ENCODE data around the gene EIF3C.
"Not testable (repeated sequence)": the region's sequence is repeated elsewhere in the genome, so short reads cannot be mapped to it uniquely, and the experiment has no call there.

The EIF3C gene

GRCh38 chr16:28711220-28712083 is at the start of gene EIF3C:
Gene EIF3C (plus strand): TSS chr16:28711464. CDS start chr16:28711687, 223 bp downstream.
- not testable (repeated sequence) for DNase-seq (ENCODE audit: low read depth)

DNA sequence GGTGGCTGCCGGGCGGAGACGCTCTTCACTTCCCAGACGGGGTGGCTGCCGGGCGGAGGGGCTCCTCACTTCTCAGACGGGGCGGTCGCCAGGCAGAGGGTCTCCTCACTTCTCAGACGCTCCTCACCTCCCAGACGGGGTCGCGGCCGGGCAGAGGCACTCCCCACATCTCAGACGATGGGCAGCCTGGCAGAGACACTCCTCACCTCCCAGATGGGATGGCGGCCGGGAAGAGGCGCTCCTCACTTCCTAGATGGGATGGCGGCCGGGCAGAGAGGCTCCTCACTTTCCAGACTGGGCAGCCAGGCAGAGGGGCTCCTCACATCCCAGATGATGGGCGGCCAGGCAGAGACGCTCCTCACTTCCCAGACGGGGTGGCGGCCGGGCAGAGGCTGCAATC is 45.0 kb upstream of the EIF3C start:
- DNase-seq (ENCODE audit: low read depth): not testable (repeated sequence)

GRCh38 chr16:28667480-28667879 is 43.8 kb upstream of the EIF3C start:
- DNase-seq (ENCODE audit: low read depth): not testable (repeated sequence)

GRCh38 chr16:28668199-28668598 is 43.1 kb upstream of the EIF3C start:
- not testable (repeated sequence) for DNase-seq (ENCODE audit: low read depth)

- DNase-seq (ENCODE audit: low read depth): not testable (repeated sequence)
These were observed 22.8 kb upstream of the EIF3C start for GRCh38 chr16:28688327-28688952.

DNA sequence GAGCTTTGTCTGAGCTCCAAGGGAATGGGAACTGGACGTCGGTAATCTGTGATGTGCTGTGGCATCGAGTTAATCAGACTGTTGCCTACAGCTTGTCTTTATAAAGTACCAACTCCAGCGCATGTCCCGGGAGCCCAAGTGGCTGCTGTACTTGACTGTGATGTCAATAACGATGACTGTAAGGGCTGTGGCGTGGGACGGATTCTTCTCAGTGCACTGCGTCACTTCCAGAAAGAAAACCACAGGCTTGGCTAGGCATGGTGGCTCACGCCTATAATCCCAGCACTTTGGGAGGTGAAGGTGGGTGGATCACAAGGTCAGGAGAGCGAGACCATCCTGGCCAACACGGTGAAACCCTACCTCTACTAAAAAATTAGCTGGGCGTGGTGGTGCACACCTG is 21.8 kb upstream of the EIF3C start:
- not testable (repeated sequence) for DNase-seq (ENCODE audit: low read depth)

- not testable (repeated sequence) for DNase-seq (ENCODE audit: low read depth)
These were observed 19.5 kb upstream of the EIF3C start for GRCh38 chr16:28691722-28692121.

DNA sequence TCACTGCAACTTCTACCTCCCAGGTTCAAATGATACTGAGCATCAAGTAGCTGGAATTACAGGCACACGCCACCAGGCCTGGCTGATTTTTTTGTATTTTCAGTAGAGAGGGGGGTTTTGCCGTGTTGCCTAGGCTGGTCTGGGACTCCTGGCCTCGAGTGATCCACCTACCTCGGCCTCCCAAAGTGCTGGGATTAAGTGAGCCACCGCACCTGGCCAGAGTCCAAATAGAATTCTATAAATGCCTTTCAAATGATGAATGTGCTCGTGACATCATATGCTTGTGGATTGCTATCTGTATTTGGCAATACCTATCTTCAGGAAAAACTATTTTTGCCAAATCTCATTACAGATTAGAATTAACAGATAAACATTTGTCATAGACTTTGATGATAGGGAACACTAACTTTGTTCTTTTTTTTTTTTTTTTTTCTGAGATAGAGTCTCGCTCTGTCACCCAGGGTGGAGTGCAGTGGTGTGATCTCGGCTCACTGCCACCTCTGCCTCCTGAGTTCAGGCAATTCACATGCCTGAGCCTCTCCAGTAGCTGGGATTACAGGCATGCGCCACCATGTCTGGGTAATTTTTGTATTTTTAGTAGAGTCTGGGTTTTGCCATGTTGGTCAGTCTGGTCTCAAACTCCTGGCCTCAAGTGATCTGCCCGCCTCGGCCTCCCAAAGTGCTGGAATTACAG is 17.9 kb upstream of the EIF3C start:
- DNase-seq (ENCODE audit: low read depth): not testable (repeated sequence)

- not testable (repeated sequence) for DNase-seq (ENCODE audit: low read depth)
These were observed 11.5 kb upstream of the EIF3C start for GRCh38 chr16:28699792-28700191.

DNA sequence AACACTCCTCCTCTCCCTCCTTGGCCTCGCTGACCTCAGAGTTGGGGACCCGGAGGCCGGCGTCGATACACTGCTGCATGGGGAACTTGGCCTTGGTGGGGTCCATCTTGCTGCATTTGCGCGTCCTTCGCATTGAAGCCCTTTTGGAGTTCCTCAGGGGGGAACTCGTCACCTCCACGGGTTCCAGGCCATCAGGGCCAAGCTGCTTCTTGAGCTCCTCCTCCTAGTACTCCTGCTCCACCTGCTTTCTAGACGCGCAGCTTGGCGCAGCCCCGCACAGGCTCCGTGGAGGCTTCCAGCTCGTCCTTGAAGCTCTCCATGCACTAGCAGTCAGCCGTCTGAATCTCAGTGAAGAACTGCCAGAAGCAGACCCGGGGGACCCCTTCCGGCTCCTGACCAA is 10.9 kb upstream of the EIF3C start:
- DNase-seq (ENCODE audit: low read depth): not testable (repeated sequence)

GRCh38 chr16:28701384-28701783 is 9.9 kb upstream of the EIF3C start:
- DNase-seq (ENCODE audit: low read depth): not testable (repeated sequence)

GRCh38 chr16:28704246-28704645 is 7.0 kb upstream of the EIF3C start:
- not testable (repeated sequence) for DNase-seq (ENCODE audit: low read depth)

DNA sequence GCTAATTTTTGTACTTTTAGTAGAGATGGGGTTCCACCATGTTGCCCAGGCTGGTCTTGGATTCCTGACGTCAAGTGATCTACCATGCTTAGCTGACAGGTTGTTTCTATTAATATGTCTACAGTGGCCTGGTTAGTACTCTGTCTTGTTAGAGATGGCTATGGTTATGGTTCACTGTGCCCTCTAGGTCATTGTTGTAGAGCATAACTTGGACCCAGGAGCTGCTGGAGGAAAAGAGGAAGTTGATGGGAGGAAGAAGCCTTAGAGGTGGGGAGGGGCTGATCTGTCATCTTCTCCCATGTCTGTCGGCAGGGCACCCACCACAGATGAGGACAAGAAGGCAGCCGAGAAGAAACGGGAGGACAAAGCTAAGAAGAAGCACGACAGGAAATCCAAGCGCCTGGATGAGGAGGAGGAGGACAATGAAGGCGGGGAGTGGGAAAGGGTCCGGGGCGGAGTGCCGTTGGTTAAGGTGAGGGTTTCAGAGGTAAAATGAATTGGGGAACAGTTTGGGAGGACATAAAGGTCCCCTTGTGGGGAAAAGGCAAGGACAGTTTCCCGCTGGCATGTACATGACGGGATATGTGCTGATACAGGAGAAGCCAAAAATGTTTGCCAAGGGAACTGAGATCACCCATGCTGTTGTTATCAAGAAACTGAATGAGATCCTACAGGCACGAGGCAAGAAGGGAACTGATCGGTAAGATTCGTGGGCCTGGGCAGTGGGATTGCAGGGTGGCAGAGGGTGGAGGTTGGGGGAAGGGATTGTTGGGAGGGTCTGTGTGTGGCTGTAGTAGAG is 11.8 kb downstream of the EIF3C start:
- not testable (repeated sequence) for DNase-seq (ENCODE audit: low read depth)

DNA sequence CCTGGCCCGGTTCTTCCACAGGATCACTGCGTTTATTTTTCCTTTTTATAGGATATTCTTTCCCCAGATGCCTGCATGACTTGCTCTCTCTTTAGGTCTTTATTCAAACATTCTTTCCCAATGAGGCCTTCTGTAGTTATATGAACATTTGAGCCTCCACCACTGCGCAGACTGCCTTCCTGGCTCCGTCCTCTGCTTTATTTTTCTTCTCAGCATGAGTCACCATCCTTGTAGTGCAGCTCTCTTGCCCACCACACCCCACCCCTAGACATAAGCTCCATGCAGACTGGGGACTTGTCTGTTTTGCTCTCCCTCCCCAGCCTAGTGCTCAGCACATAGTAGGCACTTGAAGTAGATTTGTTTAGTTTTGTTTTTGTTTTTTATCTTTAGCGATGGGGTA is 20.0 kb downstream of the EIF3C start:
- DNase-seq (ENCODE audit: low read depth): not testable (repeated sequence)

- not testable (repeated sequence) for DNase-seq (ENCODE audit: low read depth)
These were observed 21.3 kb downstream of the EIF3C start for GRCh38 chr16:28732455-28733124.

GRCh38 chr16:28739787-28740186 is 28.5 kb downstream of the EIF3C start:
- DNase-seq (ENCODE audit: low read depth): not testable (repeated sequence)

GRCh38 chr16:28740631-28741030 is 29.4 kb downstream of the EIF3C start:
- DNase-seq (ENCODE audit: low read depth): not testable (repeated sequence)

DNA sequence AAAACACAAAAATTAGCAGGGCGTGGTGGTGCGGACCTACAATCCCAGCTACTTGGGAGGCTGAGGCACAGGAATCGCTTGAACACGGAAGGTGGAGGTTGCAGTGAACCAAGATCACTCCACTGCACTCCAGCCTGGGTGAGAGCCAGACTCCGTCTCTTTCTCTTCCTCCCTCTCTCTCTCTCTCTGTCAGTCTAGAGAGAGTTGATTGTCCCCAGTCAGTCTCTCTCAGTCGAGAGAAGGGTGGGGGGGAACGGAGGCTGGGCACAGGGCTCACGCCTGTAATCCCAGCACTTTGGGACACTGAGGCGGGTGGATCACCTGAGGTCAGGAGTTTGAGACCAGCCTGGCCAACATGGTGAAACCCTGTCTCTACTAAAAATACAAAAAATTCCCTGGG is 30.0 kb downstream of the EIF3C start:
- DNase-seq (ENCODE audit: low read depth): not testable (repeated sequence)

DNA sequence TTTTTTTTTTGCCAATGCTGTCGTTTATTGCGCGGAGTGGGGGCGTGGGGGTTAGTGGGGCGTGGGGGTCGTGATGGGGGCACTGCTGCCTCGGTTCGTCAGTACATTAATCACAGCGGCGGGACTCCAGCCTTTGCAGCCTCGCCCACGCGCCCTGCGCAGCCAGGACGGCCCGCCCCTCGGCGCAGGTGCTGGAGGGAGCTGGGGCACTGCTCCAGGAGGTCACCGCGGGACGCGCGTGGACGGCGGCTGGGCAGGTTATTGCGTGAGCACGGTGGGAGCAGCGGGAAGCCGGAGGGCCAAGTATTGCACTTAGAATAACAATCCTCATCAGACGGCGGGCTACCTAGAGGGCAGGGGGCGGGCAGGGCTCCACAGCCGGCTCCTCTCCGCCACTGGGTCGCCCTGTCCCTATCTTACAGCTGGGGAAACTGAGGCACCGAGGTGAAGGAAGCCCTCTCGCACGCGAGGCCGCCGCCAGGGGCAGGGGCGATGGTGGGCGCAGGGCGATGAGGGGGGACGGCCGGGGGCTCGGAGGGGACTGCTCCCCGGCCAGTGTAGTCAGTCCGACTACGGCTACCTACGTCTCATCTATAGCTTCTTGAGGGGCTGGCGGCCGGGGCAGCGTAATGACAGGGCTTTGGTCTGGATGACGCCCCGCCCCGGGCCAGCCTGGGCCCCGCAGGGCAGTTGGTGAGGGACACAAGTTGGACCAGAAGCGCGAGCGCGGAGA is 35.5 kb downstream of the EIF3C start:
- not testable (repeated sequence) for DNase-seq (ENCODE audit: low read depth)

GRCh38 chr16:28749997-28750465 is 38.8 kb downstream of the EIF3C start:
- not testable (repeated sequence) for DNase-seq (ENCODE audit: low read depth)
